T-cell (primary cell): ENCODE data around the gene GAK. TPM values are rescaled to one million over a fixed set of nuclear protein-coding genes. Genes with fewer than 3 reads are reported as not detected.

Source experiments
- ATAC-seq, 4 experiments: fragments of 200-7000 bp in 3 of 4; fragments of 150-1000 bp in 1 of 4; cut with Tn5 transposase; replicated peaks in 1 of 4; 1 replicate in 3 of 4; 2 replicates in 1 of 4; pipeline ENCODE4 v1.10.0; 2021; ENCODE audit warnings: moderate library complexity in 3 of 4, mild to moderate bottlenecking in 2 of 4, moderate number of reproducible peaks in 1 of 4
- CTCF ChIA-PET, 2 donors: fragments of 300-600 bp; sonication (Branson Sonifier 250); formaldehyde crosslinking; loops; one replicate each; lab custom pipeline; 2022; ENCODE audit warnings: antibody characterized with exemption in 2 of 2; lab: Charles Lee
- POLR2A ChIA-PET, 2 donors: fragments of 300-600 bp; sonication (Branson Sonifier 250); formaldehyde crosslinking; loops; one replicate each; lab custom pipeline; 2022; ENCODE audit warnings: antibody characterized with exemption in 2 of 2; lab: Charles Lee
- DNase-seq, 35 experiments: peaks; one replicate each; pipeline versions ENCODE4 v3.0.0 to v3.0.0-alpha.2; 2013 to 2023
- H3K27ac ChIP-seq: one replicate; pipeline ENCODE4 v1.5.1; 2013; ENCODE audit warnings: low read length
- H3K27me3 ChIP-seq, 2 experiments: replicated peaks in 1 of 2; 1 replicate in 1 of 2; 2 replicates in 1 of 2; pipeline versions ENCODE4 v1.6.1 to v1.7.0; 2013; ENCODE audit warnings: low read length in 1 of 2, mixed read lengths in 1 of 2; ENCODE audit not compliant: control insufficient read depth in 2 of 2, insufficient read depth in 2 of 2; ENCODE audit errors: extremely low read depth in 1 of 2
- H3K36me3 ChIP-seq, 2 donors: 1 replicate in 1 of 2; 2 replicates in 1 of 2; pipeline versions ENCODE4 v1.6.1 to v1.7.0; 2013; ENCODE audit warnings: low read length in 1 of 2; ENCODE audit not compliant: control insufficient read depth in 2 of 2, insufficient read depth in 1 of 2; ENCODE audit errors: extremely low read depth in 1 of 2
- H3K4me1 ChIP-seq, 2 experiments: 1 replicate in 1 of 2; 2 replicates in 1 of 2; pipeline versions ENCODE4 v1.6.1 to v1.7.0; 2013; ENCODE audit warnings: low read length in 2 of 2, mixed read lengths in 1 of 2; ENCODE audit not compliant: insufficient read depth in 2 of 2, control insufficient read depth in 1 of 2; ENCODE audit errors: extremely low read depth in 1 of 2
- H3K4me3 ChIP-seq, 2 donors: 1 replicate in 1 of 2; 2 replicates in 1 of 2; pipeline versions ENCODE4 v1.5.1 to v1.7.0; 2013; ENCODE audit warnings: mild to moderate bottlenecking in 2 of 2, low read length in 1 of 2, moderate library complexity in 1 of 2; ENCODE audit not compliant: control insufficient read depth in 1 of 2; ENCODE audit errors: extremely low read depth in 1 of 2
- H3K9me3 ChIP-seq: 2 replicates; pipeline ENCODE4 v1.7.0; 2013
- H3K27ac Mint-ChIP-seq, 2 donors: one replicate each; pipeline ENCODE4 v1.8.0; 2020 to 2021; ENCODE audit warnings: mild to moderate bottlenecking in 2 of 2, mixed read lengths in 2 of 2
- H3K27me3 Mint-ChIP-seq, 2 donors: one replicate each; pipeline ENCODE4 v1.8.0; 2021 to 2022; ENCODE audit warnings: mixed read lengths in 2 of 2
- H3K36me3 Mint-ChIP-seq: one replicate; pipeline ENCODE4 v1.8.0; 2021; ENCODE audit warnings: mixed read lengths
- H3K4me1 Mint-ChIP-seq, 3 donors: one replicate each; pipeline ENCODE4 v1.8.0; 2020 to 2022; ENCODE audit warnings: mixed read lengths in 3 of 3, mild to moderate bottlenecking in 1 of 3
- H3K4me3 Mint-ChIP-seq, 3 donors: one replicate each; pipeline ENCODE4 v1.8.0; 2020 to 2022; ENCODE audit warnings: mild to moderate bottlenecking in 3 of 3, mixed read lengths in 3 of 3, moderate library complexity in 3 of 3
- H3K9me3 Mint-ChIP-seq, 3 donors: one replicate each; pipeline ENCODE4 v1.8.0; 2020 to 2022; ENCODE audit warnings: mixed read lengths in 3 of 3
- WGBS: methylation state at CpG from one replicate; pipeline ENCODE4 v1.1.5; 2013; ENCODE audit warnings: missing lambda C conversion rate; ENCODE audit not compliant: insufficient coverage; 5-methylcytosine and 5-hydroxymethylcytosine counted together
- total RNA-seq, 35 experiments: library from RNA in 6 of 35; stranded (reverse) in 6 of 35; fragments of 120-200 nt in 1 of 35; gene quantifications; one replicate each; pipeline versions ENCODE4 v1.2.1 to v1.2.4 and lab custom pipeline; 2013 to 2026

Gene GAK
- total RNA-seq, 5 donors from 2014 or later (not counting 1 experiment from before 2014, with no cell fraction given), result 182 to 225 (median 218) TPM

DNA sequence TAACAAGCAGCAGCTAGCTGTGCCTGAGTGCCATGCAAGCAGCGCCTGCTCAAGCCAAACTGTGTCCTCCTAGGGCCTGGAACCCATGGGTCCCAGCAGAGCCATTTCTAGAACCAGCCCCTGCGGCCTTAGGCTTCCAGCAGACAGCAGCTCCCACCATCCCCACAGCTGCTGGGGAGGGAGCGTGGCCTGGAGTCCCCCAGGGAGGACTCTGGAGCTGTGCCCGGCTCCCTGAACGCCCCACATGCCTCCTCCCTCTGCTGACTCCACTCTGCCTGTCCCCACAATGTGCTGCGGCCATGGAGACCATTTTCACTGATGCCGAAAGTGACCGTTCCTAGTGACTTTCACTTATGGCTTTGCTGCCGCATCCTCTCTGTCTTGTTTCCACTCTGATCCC lies 45.9 kb downstream of the GAK start:
- ChIA-PET CTCF (no interaction called here), POLR2A (no interaction called here)
- H3K9me3 ChIP-seq, result no peaks in the 10 kb centered on the region
- Mint-ChIP-seq H3K36me3 (peaks cover 25% of the 10 kb centered on the region), H3K27ac (no peak overlapping the region), H3K4me3 (no peak overlapping the region), H3K4me1 (peaks cover 0 to 8% (median 2%) of the 10 kb centered on the region in 3 donors), H3K9me3 (no peaks in the 10 kb centered on the region), H3K27me3 (no peaks in the 10 kb centered on the region)
- no peak overlapping the region for H3K4me3 ChIP-seq
- H3K36me3 ChIP-seq, result peaks cover 45 to 64% of the 10 kb centered on the region in 2 donors
- H3K27ac ChIP-seq, result no peak overlapping the region
- ATAC-seq, result no peak
- WGBS, result 92% methylated on average over 9 of the region's 9 CpGs
- DNase-seq, result no peak
- H3K4me1 ChIP-seq, result no peaks in the 10 kb centered on the region
- no peaks in the 10 kb centered on the region for H3K27me3 ChIP-seq

DNA sequence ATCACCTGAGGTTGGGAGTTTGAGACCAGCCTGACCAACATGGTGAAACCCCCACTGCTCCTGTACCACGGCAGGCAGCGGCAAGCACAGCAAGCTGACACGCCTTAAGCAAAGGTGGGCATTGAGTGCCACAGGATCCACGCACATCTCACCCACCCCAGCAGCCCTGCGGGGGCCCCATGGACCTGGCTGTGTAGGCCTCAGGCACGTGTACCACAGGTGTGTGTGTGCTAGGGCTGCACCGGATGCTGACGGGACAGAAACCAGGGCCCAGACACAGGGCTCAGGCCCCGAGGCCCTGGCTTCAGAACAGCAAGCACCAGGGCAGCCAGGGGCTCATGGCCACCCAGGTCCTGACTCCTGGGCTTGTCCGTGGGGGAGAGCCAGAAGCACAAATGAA lies 46.8 kb downstream of the GAK start:
- H3K9me3 Mint-ChIP-seq, result no peaks in the 10 kb centered on the region
- no peak overlapping the region for H3K27ac ChIP-seq
- no peaks in the 10 kb centered on the region for H3K27me3 ChIP-seq
- H3K27ac Mint-ChIP-seq, result no peak overlapping the region
- DNase-seq (no peak), ATAC-seq (no peak)
- peaks cover 0 to 2% of the 10 kb centered on the region in 2 experiments for H3K4me1 ChIP-seq
- peaks cover 25% of the 10 kb centered on the region for H3K36me3 Mint-ChIP-seq
- H3K9me3 ChIP-seq, result no peaks in the 10 kb centered on the region
- peaks cover 3 to 10% (median 5%) of the 10 kb centered on the region in 3 donors for H3K4me1 Mint-ChIP-seq
- H3K36me3 ChIP-seq, result peaks cover 39 to 64% of the 10 kb centered on the region in 2 donors
- H3K4me3 Mint-ChIP-seq, result no peak overlapping the region
- POLR2A ChIA-PET, result no interaction called here
- CTCF ChIA-PET, result no interaction called here
- H3K27me3 Mint-ChIP-seq, result no peaks in the 10 kb centered on the region
- 93% methylated on average over 10 of the region's 10 CpGs for WGBS
- H3K4me3 ChIP-seq, result no peak overlapping the region

DNA sequence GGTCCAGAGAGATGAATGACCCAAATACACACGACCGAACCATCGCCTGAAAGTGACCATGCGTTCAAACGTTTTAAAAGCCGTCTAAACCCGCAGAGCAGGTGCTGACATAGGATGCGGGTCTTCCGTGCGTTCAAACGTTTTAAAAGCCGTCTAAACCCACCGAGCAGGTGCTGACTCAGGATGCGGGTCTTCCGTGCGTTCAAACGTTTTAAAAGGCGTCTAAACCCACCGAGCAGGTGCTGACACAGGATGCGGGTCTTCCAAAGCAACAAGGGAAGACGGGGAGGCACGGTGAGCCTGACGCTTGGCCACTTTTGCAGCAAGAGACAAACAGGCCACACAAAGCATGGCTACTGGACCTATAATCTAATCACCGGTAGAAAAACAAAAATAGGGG lies 47.2 kb downstream of the GAK start:
- ChIA-PET CTCF (no interaction called here), POLR2A (no interaction called here)
- Mint-ChIP-seq H3K9me3 (no peaks in the 10 kb centered on the region), H3K4me1 (peaks cover 7 to 14% (median 9%) of the 10 kb centered on the region in 3 donors), H3K27me3 (no peaks in the 10 kb centered on the region), H3K27ac (no peak overlapping the region), H3K4me3 (no peak overlapping the region), H3K36me3 (peaks cover 25% of the 10 kb centered on the region)
- no peak overlapping the region for H3K4me3 ChIP-seq
- peaks cover 35 to 63% of the 10 kb centered on the region in 2 donors for H3K36me3 ChIP-seq
- H3K9me3 ChIP-seq, result no peaks in the 10 kb centered on the region
- DNase-seq (no peak), ATAC-seq (no peak)
- peaks cover 0 to 7% of the 10 kb centered on the region in 2 experiments for H3K4me1 ChIP-seq
- 94% methylated on average over 24 of the region's 24 CpGs for WGBS
- H3K27ac ChIP-seq, result no peak overlapping the region
- no peaks in the 10 kb centered on the region for H3K27me3 ChIP-seq

DNA sequence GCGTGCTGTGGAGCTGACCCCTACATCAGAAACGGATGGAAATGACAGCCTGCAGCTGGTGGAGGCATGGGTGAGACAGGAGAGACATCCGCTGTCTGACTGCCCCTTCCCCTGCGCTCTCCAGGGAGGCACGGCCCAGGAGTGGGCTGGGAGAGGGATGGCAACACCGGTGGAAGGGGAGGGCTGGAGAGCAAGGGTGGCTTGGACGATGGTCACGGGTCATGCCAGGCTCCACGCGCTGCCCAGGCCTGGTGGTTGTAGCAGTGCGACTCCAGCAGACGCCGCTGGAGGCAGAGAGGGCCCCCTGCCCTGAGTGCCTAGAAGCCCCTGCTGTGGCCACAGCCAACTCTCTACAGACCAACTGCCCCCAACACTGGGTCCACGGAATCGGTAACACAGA lies 47.9 kb downstream of the GAK start:
- CTCF ChIA-PET, result no interaction called here

DNA sequence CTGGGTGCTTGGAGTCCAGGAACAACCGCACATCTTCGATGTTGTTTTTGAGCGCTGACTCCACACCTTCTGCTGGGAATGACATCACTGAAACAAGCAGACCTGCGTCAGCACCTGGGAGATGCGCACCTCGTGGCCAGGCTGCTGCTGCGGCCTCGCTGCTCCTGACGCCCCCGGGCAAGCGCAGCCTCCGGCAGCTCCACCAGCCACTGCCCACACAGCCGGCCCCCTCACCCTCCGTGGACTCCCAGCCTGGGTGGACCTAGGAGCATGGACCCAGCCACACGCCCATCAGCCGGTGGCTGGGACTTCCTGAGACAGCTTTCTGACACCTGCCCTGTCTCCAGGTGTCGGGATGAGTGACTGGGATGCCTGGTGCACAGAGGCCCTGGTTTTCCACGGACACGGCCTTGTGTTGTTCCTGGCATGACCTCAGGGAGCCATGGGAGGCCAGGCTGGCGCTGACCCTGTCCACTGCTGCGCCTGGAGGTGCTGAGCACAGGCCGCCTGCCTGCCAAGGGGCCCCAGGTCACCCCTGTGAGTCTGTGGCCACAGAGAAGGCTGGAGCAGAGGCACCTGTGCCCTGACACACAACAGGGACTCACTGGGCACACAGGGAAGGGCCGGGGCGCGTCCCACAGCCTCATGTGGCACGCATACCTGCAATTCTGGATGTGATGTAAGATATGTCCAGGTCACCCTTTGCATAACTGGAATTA lies 48.6 kb downstream of the GAK start:
- H3K36me3 Mint-ChIP-seq, result peaks cover 23% of the 10 kb centered on the region

More for the DNA sequence above, 47.9 kb downstream of the GAK start:
- no peaks in the 10 kb centered on the region for H3K27me3 Mint-ChIP-seq
- DNase-seq (no peak), ATAC-seq (no peak)
- Histone ChIP-seq H3K4me1 (peaks cover 0 to 12% of the 10 kb centered on the region in 2 experiments), H3K27ac (no peak overlapping the region), H3K27me3 (no peaks in the 10 kb centered on the region), H3K4me3 (no peak overlapping the region), H3K9me3 (no peaks in the 10 kb centered on the region), H3K36me3 (peaks cover 34 to 56% of the 10 kb centered on the region in 2 donors)
- POLR2A ChIA-PET, result no interaction called here
- 86% methylated on average over 8 of the region's 15 CpGs for WGBS
- no peak overlapping the region for H3K27ac Mint-ChIP-seq
- peaks cover 25% of the 10 kb centered on the region for H3K36me3 Mint-ChIP-seq
- no peak overlapping the region for H3K4me3 Mint-ChIP-seq
- H3K4me1 Mint-ChIP-seq, result peaks cover 14 to 21% (median 16%) of the 10 kb centered on the region in 3 donors
- no peaks in the 10 kb centered on the region for H3K9me3 Mint-ChIP-seq

DNA sequence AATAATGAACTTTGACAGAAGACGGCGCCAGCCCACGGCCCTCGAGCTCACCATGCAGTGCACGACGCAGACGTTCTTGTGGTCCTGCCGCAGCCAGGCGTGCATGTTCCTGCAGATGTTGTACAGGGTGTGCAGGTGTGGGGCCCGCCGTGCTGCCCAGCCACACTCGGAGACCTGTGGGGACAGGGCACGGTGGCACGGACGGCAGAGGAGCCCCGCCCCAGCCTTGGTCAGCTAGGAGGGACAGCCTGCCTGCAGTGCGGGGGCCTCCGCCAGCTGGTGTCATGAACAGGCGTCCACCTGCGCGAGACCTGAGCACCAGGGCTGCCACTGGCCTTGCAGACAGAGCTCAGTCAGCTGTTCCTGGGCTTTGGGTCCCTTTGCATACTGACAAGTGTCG lies 49.5 kb downstream of the GAK start:
- no peak overlapping the region for H3K27ac Mint-ChIP-seq
- H3K36me3 ChIP-seq, result peaks cover 29 to 54% of the 10 kb centered on the region in 2 donors

More for the DNA sequence above, 48.6 kb downstream of the GAK start:
- Mint-ChIP-seq H3K27me3 (no peaks in the 10 kb centered on the region), H3K4me1 (peaks cover 21 to 28% (median 23%) of the 10 kb centered on the region in 3 donors), H3K27ac (no peak overlapping the region), H3K9me3 (no peaks in the 10 kb centered on the region), H3K4me3 (no peak overlapping the region)
- ChIA-PET CTCF (no interaction called here), POLR2A (no interaction called here)
- peaks cover 34 to 56% of the 10 kb centered on the region in 2 donors for H3K36me3 ChIP-seq
- ATAC-seq (no peak), DNase-seq (no peak)
- no peak overlapping the region for H3K27ac ChIP-seq
- WGBS, result 94% methylated on average over 26 of the region's 26 CpGs
- no peaks in the 10 kb centered on the region for H3K9me3 ChIP-seq
- H3K27me3 ChIP-seq, result no peaks in the 10 kb centered on the region
- H3K4me3 ChIP-seq, result no peak overlapping the region
- H3K4me1 ChIP-seq, result peaks cover 0 to 19% of the 10 kb centered on the region in 2 experiments

More for the DNA sequence above, 49.5 kb downstream of the GAK start:
- H3K36me3 Mint-ChIP-seq, result peaks cover 21% of the 10 kb centered on the region
- Histone ChIP-seq H3K27me3 (no peaks in the 10 kb centered on the region), H3K9me3 (no peaks in the 10 kb centered on the region), H3K27ac (no peak overlapping the region), H3K4me1 (peaks cover 0 to 24% of the 10 kb centered on the region in 2 experiments), H3K4me3 (no peak overlapping the region)
- ChIA-PET POLR2A (no interaction called here), CTCF (interaction anchor here in 1 of 2 donors (0.6 kb wide), 1 partner anchor 1045 kb away, joined by 3 read pairs; no protein-coding TSS in a partner anchor)
- H3K27me3 Mint-ChIP-seq, result no peaks in the 10 kb centered on the region
- no peak overlapping the region for H3K4me3 Mint-ChIP-seq
- peaks cover 28 to 31% (median 30%) of the 10 kb centered on the region in 3 donors for H3K4me1 Mint-ChIP-seq
- DNase-seq (no peak), ATAC-seq (no peak)
- WGBS, result 95% methylated on average over 22 of the region's 22 CpGs
- no peaks in the 10 kb centered on the region for H3K9me3 Mint-ChIP-seq
